TTC549 (cell line): ENCODE results near the gene PKN2.
"Not testable (repeated sequence)": the region's sequence is repeated elsewhere in the genome, so short reads cannot be mapped to it uniquely, and the experiment has no call there.

Experiments used
- FAIRE-seq: peaks from 2 replicates; lab custom pipeline; 2012; peaks lifted over from hg19 to GRCh38; lab: Jason Lieb, UNC

PKN2 gene

GRCh38 chr1:88680471-88680870 is 3.6 kb upstream of the PKN2 start:
- FAIRE-seq: no peak

GRCh38 chr1:88680911-88681622 is 3.0 kb upstream of the PKN2 start:
- no peak for FAIRE-seq

GRCh38 chr1:88684482-88685258 is 597 bp downstream of the PKN2 start:
- no peak for FAIRE-seq

GRCh38 chr1:88685259-88685620 is 1.2 kb downstream of the PKN2 start:
- FAIRE-seq: no peak

GRCh38 chr1:88691540-88691939 is 7.5 kb downstream of the PKN2 start:
- no peak for FAIRE-seq

GRCh38 chr1:88695781-88696180 is 11.7 kb downstream of the PKN2 start:
- FAIRE-seq: no peak

- FAIRE-seq: no peak
Observed at GRCh38 chr1:88697503-88697902, 13.4 kb downstream of the PKN2 start.

- FAIRE-seq: no peak
Observed at GRCh38 chr1:88698140-88698539, 14.1 kb downstream of the PKN2 start.

GRCh38 chr1:88698764-88699163 is 14.7 kb downstream of the PKN2 start:
- no peak for FAIRE-seq

- FAIRE-seq: no peak
Observed at GRCh38 chr1:88700425-88701013, 16.4 kb downstream of the PKN2 start.

- no peak for FAIRE-seq
Observed at GRCh38 chr1:88701275-88701674, 17.2 kb downstream of the PKN2 start.

GRCh38 chr1:88701793-88702192 is 17.7 kb downstream of the PKN2 start:
- FAIRE-seq: not testable (repeated sequence)

GRCh38 chr1:88708011-88708410 is 23.9 kb downstream of the PKN2 start:
- no peak for FAIRE-seq

- not testable (repeated sequence) for FAIRE-seq
Observed at GRCh38 chr1:88712907-88713306, 28.8 kb downstream of the PKN2 start.

- not testable (repeated sequence) for FAIRE-seq
Observed at GRCh38 chr1:88716571-88716970, 32.5 kb downstream of the PKN2 start.

GRCh38 chr1:88722492-88722891 is 38.4 kb downstream of the PKN2 start:
- no peak for FAIRE-seq

- FAIRE-seq: no peak
Observed at GRCh38 chr1:88726697-88727096, 42.6 kb downstream of the PKN2 start.

GRCh38 chr1:88727205-88727604 is 43.1 kb downstream of the PKN2 start:
- no peak for FAIRE-seq

GRCh38 chr1:88729297-88729696 is 45.2 kb downstream of the PKN2 start:
- FAIRE-seq: no peak

- no peak for FAIRE-seq
Observed at GRCh38 chr1:88730132-88730675, 46.1 kb downstream of the PKN2 start.

GRCh38 chr1:88730995-88731394 is 46.9 kb downstream of the PKN2 start:
- no peak for FAIRE-seq

GRCh38 chr1:88731475-88732269 is 47.6 kb downstream of the PKN2 start:
- FAIRE-seq: peak; percentile 38
